Kidney (tissue), 14 donors: ENCODE measurements around the gene TPRN. TPM values are rescaled to one million over a fixed set of nuclear protein-coding genes. Genes with fewer than 3 reads are reported as not detected.

Experiments used
- DNase-seq, 5 donors: peaks; one replicate each; pipeline ENCODE4 v3.0.0-alpha.2; 2013 to 2020
- FAIRE-seq: peaks from 2 replicates; lab custom pipeline; 2012; peaks lifted over from hg19 to GRCh38; lab: Jason Lieb, UNC
- H3K27ac ChIP-seq, 2 donors: one replicate each; pipeline ENCODE4 v1.7.0; 2013; ENCODE audit warnings: low read depth in 2 of 2, low read length in 2 of 2, inconsistent platforms in 1 of 2
- H3K27me3 ChIP-seq: one replicate; pipeline ENCODE4 v1.7.1; 2013; ENCODE audit warnings: low read length, inconsistent platforms; ENCODE audit not compliant: control insufficient read depth, insufficient read depth
- H3K36me3 ChIP-seq, 3 donors: one replicate each; pipeline versions ENCODE4 v1.7.0 to v1.7.1; 2013; ENCODE audit warnings: low read length in 3 of 3, control low read depth in 1 of 3, inconsistent platforms in 1 of 3; ENCODE audit not compliant: insufficient read depth in 3 of 3, control insufficient read depth in 2 of 3
- H3K4me1 ChIP-seq, 3 donors: one replicate each; pipeline versions ENCODE4 v1.7.0 to v1.7.1; 2013; ENCODE audit warnings: low read length in 3 of 3, inconsistent platforms in 1 of 3, low read depth in 1 of 3; ENCODE audit not compliant: control insufficient read depth in 2 of 3, insufficient read depth in 2 of 3
- H3K4me3 ChIP-seq, 3 donors: one replicate each; pipeline versions ENCODE4 v1.7.0 to v1.8.1; 2013; ENCODE audit warnings: low read length in 3 of 3, control low read depth in 1 of 3, inconsistent platforms in 1 of 3
- H3K9ac ChIP-seq, 3 donors: one replicate each; pipeline versions ENCODE4 v1.7.0 to v1.7.1; 2013; ENCODE audit warnings: low read length in 3 of 3, control low read depth in 1 of 3, inconsistent platforms in 1 of 3
- H3K9me3 ChIP-seq, 3 donors: one replicate each; pipeline versions ENCODE4 v1.7.0 to v1.7.1; 2013; ENCODE audit warnings: low read length in 3 of 3, control low read depth in 1 of 3, inconsistent platforms in 1 of 3; ENCODE audit not compliant: control insufficient read depth in 2 of 3, insufficient read depth in 1 of 3
- CTCF ChIP-seq: IDR thresholded peaks from 3 replicates; pipeline ENCODE4 v1.5.1; 2012; ENCODE audit warnings: mild to moderate bottlenecking, moderate library complexity, borderline replicate concordance; ENCODE audit not compliant: insufficient read depth; ENCODE audit errors: extremely low read depth
- intact Hi-C: fragments of 100-400 bp; cut with DNase I; formaldehyde crosslinking; loops from one replicate; pipeline ENCODE4 v1.11.1; 2022
- polyA plus RNA-seq: library from polyadenylated mRNA; stranded (reverse); fragments of 350-450 nt; fragmentation: Illumina TruSeq; extraction: RNeasy Lipid Tissue Mini Kit (QIAGEN cat#74804); gene quantifications from one replicate; pipeline ENCODE4 v1.2.3, GENCODE V29; 2014; ENCODE audit warnings: low read depth, low replicate concordance; ENCODE audit not compliant: insufficient read depth
- total RNA-seq: library from RNA; stranded (reverse); fragmentation: NEBNext Ultra II Directional; extraction: Animal tissue kit (Norgen Biotek cat#: 25700); gene quantifications from one replicate; pipeline ENCODE4 v1.2.1, GENCODE V29; 2021
- donor health status: control.
- donor health status: control.
- donor health status: control.
- donor health status: control.
- donor health status: control.
- donor health status: DM: yes; HTN: yes; CAD: no.
- donor health status: Normal renal cell carcinoma (clear cell type).

TPRN gene
- total and polyA plus RNA-seq, 2 donors from 2014 or later, result 47.2 to 49.5 TPM

DNA sequence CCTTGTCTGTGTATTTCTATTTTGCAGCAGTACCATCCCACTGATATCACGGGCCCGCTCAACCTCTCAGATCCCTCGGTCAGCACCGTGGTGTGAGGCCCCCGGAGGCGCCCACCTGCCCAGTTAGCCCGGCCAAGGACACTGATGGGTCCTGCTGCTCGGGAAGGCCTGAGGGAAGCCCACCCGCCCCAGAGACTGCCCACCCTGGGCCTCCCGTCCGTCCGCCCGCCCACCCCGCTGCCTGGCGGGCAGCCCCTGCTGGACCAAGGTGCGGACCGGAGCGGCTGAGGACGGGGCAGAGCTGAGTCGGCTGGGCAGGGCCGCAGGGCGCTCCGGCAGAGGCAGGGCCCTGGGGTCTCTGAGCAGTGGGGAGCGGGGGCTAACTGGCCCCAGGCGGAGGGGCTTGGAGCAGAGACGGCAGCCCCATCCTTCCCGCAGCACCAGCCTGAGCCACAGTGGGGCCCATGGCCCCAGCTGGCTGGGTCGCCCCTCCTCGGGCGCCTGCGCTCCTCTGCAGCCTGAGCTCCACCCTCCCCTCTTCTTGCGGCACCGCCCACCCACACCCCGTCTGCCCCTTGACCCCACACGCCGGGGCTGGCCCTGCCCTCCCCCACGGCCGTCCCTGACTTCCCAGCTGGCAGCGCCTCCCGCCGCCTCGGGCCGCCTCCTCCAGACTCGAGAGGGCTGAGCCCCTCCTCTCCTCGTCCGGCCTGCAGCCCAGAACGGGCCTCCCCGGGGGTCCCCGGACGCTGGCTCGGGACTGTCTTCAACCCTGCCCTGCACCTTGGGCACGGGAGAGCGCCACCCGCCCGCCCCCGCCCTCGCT, 32.6 kb downstream of the TPRN start:
- Histone ChIP-seq H3K4me3 (no peak overlapping the region), H3K27me3 (peaks cover 27% of the 10 kb centered on the region), H3K36me3 (no peaks in the 10 kb centered on the region), H3K9me3 (no peaks in the 10 kb centered on the region), H3K4me1 (peaks cover 0 to 12% (median 0%) of the 10 kb centered on the region in 3 donors), H3K9ac (no peak overlapping the region), H3K27ac (no peak overlapping the region)
- peak in 4 of 5 donors; percentile 42 to 83 (median 62) for DNase-seq
- intact Hi-C loops, result no loop called here
- no peak for TF ChIP-seq CTCF
- no peak for FAIRE-seq

DNA sequence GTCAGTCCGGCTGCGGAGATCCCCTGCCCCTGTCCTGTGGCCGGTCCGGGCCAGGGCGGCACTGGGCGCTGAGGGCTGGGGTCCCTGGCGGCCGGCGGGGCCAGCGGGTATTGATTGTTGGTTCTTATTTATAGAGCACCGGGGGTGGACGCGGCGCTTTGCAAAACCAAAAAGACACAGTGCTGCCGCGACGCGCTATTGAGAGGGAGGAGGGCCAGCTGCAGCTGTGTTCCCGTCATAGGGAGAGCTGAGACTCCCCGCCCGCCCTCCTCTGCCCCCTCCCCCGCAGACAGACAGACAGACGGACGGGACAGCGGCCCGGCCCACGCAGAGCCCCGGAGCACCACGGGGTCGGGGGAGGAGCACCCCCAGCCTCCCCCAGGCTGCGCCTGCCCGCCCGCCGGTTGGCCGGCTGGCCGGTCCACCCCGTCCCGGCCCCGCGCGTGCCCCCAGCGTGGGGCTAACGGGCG, 33.2 kb downstream of the TPRN start:
- no peak overlapping the region for H3K9ac ChIP-seq
- H3K36me3 ChIP-seq, result no peaks in the 10 kb centered on the region
- no peak overlapping the region for H3K27ac ChIP-seq
- intact Hi-C loops, result no loop called here
- H3K9me3 ChIP-seq, result no peaks in the 10 kb centered on the region
- TF ChIP-seq CTCF, result no peak
- FAIRE-seq (no peak), DNase-seq (no peak)
- H3K4me1 ChIP-seq, result peaks cover 0 to 14% (median 0%) of the 10 kb centered on the region in 3 donors
- H3K4me3 ChIP-seq, result no peak overlapping the region
- peaks cover 27% of the 10 kb centered on the region for H3K27me3 ChIP-seq

DNA sequence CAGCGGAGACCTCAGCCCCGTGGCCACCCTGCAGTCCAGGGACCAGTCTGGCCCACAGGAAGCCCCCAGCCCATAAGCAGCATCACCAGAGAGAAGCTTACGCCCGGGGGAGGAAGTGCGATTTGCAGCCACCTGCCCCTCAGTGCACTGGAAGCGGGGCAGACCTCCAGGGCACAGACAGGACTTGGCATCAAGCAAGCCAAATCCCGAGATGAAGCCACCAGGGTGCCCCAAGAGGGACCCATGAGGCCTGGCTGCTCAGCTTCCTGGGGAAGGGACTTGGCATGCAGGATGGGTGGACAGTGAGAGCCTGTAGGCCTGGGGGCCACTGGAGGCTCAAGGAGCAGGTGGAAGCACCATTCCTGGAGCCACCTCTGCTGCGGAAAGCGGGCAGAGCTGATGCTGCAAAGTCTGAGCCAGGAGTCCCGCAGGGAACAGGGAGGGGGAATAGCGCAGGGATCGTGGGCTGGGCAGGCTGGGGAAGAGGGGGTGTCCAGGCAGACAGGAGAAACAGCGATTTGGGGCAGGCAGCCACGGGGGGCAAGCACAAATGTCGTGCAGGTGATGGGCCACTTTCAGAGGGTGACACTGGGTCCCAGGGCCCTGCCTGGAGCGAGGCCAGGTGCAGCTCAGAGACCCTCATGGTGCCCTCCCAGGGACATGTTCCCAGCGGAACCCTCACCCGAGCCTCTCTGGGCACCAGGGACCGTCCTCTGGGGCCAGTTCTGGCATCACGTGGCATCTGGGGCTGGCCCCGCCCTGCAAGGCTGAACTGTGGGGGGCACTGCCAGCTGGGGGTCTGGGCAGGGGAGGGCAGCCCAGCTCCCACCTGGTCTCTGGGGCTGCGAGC, 33.9 kb downstream of the TPRN start:
- intact Hi-C loops, result no loop called here
- no peaks in the 10 kb centered on the region for H3K36me3 ChIP-seq
- no peak for TF ChIP-seq CTCF
- FAIRE-seq, result no peak
- H3K9me3 ChIP-seq, result no peaks in the 10 kb centered on the region
- no peak overlapping the region for H3K27ac ChIP-seq
- DNase-seq, result no peak
- no peak overlapping the region for H3K9ac ChIP-seq
- H3K4me3 ChIP-seq, result no peak overlapping the region
- H3K27me3 ChIP-seq, result peaks cover 28% of the 10 kb centered on the region
- peaks cover 0 to 14% (median 0%) of the 10 kb centered on the region in 3 donors for H3K4me1 ChIP-seq
